HG03558 (cell line): ENCODE results near the gene TBC1D23.
A peak's percentile ranks its signal among the peaks of the same experiment; 100 is the strongest.
"Not testable (repeated sequence)": the region's sequence is repeated elsewhere in the genome, so short reads cannot be mapped to it uniquely, and the experiment has no call there.

Experiments
- ATAC-seq: cut with Tn5 transposase; IDR thresholded peaks from one replicate; pipeline ENCODE4 v1.9.1; 2021; ENCODE audit warnings: moderate number of reproducible peaks; ENCODE audit not compliant: unreplicated experiment; ENCODE audit errors: extremely low read depth

The TBC1D23 gene

DNA sequence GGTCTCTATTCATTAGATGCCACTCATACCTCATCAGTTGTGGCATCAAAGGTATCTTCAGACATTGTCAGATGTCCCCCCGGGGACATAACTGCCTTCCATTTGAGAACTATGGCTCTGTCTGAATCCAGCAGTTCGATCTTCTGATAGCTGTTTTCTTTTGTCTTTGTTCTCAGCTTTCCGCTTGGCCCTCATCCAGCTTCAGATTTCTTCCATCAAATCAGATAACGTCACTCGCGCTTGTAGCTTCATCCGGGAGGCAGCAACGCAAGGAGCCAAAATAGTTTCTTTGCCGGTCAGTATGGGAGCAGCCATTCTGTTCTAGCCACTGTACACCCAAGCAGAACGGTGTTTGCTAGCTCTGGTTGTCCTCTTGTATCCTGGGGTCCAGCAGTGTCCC is 78.1 kb downstream of the TBC1D23 start:
- no peak for ATAC-seq

DNA sequence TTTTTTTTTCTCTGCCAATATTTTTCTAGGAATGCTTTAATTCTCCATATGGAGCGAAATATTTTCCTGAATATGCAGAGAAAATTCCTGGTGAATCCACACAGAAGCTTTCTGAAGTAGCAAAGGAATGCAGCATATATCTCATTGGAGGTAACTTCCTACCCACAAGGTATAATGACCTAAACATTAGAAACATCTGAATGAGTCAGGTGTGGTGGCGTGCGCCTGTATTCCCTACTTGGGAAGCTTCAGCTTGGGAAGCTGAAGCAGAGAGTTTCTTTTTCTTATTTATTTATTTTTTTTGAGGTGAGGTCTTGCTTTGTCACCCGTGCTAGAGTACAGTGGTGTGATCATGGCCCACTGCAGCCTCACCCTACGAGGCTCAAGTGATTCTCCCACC is 79.0 kb downstream of the TBC1D23 start:
- ATAC-seq = no peak

DNA sequence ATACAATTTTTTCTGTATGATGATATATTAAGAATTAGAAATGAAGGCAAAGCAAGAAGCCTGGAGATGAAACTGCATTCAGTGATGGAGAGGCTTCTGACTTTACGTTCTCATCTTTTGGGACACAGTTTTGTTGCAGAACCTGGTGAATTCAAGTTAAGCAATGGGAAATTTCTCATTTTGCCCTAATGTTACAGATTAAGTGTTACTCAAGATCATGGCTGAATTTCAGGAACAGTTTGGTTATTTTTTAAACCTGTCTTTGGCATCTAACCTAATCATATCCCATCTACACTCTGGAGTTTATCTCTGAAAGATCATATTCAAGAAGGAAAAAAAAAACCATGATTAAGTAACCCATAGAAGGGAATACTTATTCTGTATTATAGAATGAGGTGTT is 79.7 kb downstream of the TBC1D23 start:
- no peak for ATAC-seq

DNA sequence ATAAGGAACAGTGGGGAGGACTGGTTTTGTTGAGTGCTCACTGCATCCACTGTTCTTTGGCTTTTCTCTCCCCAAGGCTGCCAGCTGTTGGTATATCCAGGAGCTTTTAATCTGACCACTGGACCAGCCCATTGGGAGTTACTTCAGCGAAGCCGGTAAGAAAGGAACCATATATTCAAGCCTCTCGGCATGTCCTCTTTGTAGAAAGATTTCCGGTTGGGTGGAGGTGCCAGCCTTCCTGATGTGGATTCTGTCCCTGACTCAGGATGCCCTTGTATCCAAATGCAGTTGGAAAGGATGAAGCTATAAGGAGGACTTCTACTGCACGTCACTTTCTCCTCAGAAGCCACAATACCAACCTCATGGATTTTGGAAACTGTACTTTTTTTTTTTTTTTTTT is 87.9 kb downstream of the TBC1D23 start:
- no peak for ATAC-seq

DNA sequence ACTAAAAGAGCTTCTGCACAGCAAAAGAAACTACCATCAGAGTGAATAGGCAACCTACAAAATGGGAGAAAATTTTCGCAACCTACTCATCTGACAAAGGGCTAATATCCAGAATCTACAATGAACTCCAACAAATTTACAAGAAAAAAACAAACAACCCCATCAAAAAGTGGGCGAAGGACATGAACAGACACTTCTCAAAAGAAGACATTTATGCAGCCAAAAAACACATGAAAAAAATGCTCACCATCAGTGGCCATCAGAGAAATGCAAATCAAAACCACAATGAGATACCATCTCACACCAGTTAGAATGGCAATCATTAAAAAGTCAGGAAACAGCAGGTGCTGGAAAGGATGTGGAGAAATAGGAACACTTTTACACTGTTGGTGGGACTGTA is 91.0 kb downstream of the TBC1D23 start:
- not testable (repeated sequence) for ATAC-seq

DNA sequence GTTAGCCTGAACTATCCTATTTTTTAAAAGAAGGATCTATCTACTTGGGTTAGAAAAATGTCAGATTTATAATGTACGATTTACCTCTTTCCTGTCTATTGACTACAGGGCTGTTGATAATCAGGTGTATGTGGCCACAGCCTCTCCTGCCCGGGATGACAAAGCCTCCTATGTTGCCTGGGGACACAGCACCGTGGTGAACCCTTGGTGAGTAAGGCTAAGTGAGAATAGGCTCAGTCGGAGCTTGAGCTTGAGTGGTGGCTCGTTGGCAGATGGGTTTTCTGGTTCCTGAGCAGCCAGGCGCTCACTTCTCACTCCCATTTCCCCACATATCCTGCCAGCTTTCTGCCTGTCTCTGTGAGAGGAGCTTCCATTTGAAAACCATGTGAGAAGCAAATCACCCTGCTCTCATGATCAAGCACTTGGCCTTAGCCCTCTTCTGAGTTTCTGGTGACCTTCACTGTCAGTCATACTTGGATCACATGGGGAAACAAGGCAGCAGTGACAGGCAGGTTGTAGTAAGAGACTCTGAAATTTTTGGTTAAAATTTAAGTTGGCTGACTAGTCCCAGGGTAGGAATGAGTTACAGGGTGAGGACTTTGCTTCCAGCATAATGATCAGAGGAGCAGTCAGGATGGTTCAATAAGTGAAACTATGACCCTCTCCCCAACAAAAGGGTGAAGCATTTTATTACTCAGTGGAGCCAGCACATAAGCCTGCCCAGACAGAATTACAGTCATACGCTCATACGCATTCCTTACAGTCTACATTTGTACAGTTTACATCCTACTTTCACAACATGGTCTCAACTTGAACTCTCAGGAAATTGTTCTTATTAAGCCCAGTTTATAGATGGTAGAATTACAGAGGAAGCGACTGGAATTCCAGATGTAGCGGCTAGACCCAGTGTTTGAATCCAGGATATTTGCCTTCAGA is 91.8 kb downstream of the TBC1D23 start:
- no peak for ATAC-seq

DNA sequence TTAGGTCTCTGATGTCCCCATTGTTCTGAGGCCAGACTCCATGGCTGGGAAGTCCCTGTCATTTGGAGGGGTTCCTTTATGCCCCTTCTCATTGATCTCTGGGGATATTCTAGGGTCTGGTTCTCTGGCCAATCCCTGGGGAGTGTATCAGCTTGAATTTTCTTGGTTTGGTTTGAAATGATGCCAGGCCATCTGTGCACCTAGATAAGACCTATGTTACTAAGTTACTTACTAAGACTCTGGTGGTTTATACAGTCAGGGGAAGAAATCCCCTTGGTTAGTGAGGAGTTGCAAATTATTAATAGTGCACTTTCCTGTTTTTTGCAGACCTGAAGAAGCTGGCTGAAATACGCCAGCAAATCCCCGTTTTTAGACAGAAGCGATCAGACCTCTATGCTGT is 94.1 kb downstream of the TBC1D23 start:
- peak; percentile 42 for ATAC-seq

DNA sequence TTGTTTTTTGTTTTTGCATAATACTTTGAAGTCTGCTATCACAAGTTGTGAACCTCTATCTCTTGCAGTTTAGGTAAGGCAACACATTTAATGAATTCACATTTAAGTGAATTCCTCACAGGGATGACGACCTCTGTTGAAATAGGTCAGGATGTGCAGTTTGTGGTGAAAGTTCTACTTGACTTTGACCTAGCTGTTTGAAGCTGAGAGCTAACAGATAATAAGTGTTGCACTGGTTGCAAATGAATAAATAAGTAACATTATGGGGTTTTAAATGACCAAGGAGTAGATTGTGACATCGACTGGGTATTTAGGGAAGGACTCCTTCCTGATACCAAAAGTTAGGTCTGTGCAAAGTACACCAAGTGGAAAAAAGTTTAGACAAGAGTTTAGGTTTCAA is 97.6 kb downstream of the TBC1D23 start:
- ATAC-seq = no peak

DNA sequence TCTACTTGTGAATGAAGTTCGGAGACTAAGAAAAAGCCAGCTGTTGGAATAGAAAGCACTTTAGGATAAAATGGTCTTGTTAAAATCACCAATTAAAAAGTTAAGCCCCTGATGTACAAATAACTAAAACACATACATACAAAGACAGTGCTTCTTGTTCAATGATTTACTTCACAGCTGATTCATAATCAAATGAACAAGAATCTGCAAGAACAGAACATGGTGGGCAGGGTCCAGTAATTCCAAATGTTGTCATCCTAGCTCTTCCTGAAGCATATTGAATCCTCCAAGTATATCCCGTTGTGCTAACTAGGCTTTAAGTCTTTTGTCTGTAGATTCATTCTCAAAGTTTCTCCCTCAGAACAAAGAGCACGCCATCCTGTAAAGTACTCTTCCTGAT is 98.2 kb downstream of the TBC1D23 start:
- no peak for ATAC-seq

DNA sequence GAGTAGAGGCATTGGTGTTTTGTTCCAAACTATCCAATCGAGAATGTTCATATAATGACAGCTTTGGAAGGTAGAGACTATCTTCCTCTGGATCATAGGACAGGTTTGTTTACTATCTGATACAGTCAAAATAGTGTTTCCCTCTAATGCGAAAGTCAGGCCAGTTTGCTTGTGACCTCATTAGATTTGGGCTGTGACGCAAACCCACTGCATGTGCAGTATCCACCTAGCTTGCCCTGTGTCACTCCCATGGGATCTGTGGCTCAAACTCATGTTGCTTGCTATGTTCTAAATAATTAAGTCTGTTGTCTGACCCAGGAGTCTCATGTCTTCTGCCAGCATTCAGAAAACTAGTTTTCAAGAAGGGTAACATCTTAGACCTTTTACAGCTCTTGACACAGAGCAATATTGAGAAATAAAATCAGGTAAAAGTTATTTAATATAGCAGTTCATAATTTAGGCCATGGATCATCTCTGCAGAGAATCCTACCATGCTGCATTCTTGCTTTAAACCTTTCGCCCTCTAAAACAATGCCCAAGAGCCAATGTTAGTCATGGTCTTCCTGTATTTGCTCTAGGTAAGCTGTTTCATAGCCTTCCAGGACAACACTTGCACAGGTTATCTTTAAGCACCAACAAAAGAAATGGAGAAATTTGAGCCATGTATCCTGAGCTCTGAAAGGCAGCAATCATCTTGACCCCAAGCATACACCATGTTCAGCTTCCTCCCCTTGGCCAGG is 100.1 kb downstream of the TBC1D23 start:
- ATAC-seq = no peak

DNA sequence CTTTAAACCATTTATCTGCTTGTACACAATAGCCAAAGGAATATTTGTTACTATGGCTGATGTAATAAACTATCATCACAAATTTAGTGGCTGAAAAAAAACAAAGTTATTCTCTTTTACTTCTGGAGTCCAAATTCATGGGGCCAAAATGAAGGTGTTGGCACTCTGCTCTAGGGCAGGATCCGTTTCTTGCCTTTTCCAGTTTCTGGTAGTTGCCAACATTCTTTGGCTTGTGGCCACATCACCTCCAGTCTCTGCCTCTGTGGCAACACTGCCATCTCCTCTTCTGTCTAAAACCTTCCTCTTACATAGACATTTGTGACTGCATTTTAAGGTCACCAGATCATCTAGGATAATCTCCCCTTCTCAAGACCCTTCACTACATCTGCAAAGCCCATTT is 101.1 kb downstream of the TBC1D23 start:
- no peak for ATAC-seq

DNA sequence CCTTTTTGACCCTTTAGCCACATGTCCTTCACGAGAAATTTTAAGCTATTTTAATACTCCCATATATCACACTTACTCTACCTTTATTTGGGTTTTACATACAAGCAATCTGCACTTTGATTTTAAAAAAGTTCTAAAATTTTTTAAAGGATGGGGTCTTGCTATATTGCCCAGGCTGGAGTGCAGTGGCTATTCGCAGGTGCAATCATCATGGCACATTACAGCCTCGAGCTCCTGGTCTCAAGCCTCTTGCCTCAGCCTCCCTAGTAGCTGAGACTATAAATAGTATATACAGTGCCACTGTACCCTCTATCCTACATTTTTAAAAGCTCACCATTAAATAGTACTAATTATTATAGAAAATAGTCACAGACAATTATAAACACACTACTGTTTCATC is 103.6 kb downstream of the TBC1D23 start:
- no peak for ATAC-seq

DNA sequence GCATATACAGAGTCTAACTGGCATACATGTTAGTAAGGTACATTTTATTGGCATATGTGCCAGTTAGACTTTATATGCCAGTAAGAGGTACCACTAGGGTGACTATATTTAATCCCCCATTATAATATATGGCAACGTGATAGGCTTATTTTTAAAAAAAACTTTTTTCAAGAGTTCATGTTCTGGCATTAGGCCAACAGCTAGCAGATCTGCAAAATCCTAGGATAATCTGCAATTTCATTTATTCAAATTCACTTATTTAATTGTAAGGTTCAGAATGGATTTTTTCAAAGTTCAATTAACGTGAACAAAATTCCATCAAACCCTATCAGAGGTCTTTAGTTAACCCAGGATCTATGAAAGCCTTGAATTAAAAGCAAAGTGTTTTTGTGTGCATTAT is 105.6 kb downstream of the TBC1D23 start:
- no peak for ATAC-seq

DNA sequence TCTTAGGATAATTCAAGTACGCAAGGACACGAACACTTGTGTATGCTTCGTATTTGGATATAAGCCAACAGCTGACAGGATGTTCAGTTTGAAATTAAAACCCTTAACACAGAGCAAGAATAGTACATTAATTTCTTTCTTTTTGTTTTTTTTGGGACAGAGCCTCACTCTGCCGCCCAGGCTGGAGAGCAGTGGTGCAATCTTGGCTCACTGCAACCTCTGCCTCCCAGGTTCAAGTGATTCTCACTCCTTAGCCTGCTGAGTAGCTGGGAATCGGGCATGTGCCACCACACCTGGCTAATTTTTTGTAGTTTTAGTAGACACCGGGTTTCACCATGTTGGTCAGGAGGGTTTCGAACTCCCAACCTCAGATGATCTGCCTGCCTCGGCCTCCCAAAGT is 107.6 kb downstream of the TBC1D23 start:
- ATAC-seq = no peak

DNA sequence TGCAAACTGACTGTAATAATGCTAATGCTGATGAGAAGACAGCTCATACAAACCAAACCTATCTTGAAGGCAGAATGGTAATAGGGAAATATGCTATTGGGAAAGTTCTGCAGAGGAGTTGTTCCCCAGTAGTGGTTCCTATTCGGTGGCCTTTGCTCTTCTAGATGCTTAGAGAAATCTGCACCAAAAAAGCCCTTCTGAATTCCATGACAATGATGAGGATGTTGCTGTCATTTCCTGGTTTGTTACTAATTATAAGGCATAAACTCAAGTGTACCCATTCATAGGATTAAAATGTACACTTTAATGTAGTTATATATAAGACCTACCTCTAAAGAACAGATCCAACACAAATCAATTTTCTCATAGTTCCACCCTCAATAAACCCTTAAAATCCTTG is 110.0 kb downstream of the TBC1D23 start:
- no peak for ATAC-seq

DNA sequence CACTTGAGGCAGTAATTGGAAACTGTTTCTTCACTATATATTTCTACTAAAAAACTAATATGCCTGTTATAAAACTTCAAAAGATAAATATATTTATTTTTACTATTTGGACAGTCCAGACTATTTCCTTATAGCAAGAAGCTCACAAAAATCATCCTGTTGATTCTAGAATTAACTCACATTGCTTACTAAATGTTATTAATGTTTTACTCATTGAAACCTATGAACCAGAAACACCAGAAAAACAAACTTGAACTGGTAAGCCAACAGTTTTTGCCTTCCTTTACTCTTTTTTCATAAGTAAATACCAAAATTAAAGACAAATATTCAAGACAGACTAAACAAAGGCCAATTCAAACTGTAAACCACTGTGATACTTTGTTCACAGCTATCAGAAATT is 113.7 kb downstream of the TBC1D23 start:
- ATAC-seq = no peak
